Endothelial cell of umbilical vein (primary cell): ENCODE data around the gene LRRC31. TPM values are rescaled to one million over a fixed set of nuclear protein-coding genes. Genes with fewer than 3 reads are reported as not detected.

Experiments used
- BruUV-seq: library from RNA; stranded (reverse); fragments of 400-500 nt; replicated peaks from 2 replicates; lab custom pipeline; 2021; lab: Mats Ljungman, UMichigan
- CTCF ChIA-PET: fragments of 300-600, 350-600 bp; sonication (Branson Sonifier 250); formaldehyde crosslinking; loops from one replicate; lab custom pipeline; 2021; ENCODE audit warnings: antibody characterized with exemption, inconsistent platforms; lab: Charles Lee
- POLR2A ChIA-PET: fragments of 300-600, 350-600 bp; sonication (Branson Sonifier 250); formaldehyde crosslinking; loops from one replicate; lab custom pipeline; 2021; ENCODE audit warnings: antibody characterized with exemption, inconsistent platforms; lab: Charles Lee
- DNase-seq: peaks from one replicate; pipeline ENCODE4 v3.0.0-alpha.2; 2011; ENCODE audit warnings: low read depth, low spot score
- FAIRE-seq: peaks from 2 replicates; lab custom pipeline; 2011; peaks lifted over from hg19 to GRCh38; lab: Jason Lieb, UNC
- H2AFZ ChIP-seq: 2 replicates; pipeline ENCODE4 v1.6.0; 2012; ENCODE audit warnings: low read depth, low read length, control low read depth, inconsistent platforms
- H3K27ac ChIP-seq: 2 replicates; pipeline ENCODE4 v1.5.1; 2011; ENCODE audit warnings: low read depth, mild to moderate bottlenecking, control low read depth, low read length, moderate library complexity; ENCODE audit not compliant: insufficient read depth
- H3K27me3 ChIP-seq, 2 experiments: 2 replicates each; pipeline versions ENCODE4 v1.6.0 to v1.6.1; 2011; ENCODE audit warnings: low read length in 2 of 2, mixed read lengths in 1 of 2; ENCODE audit not compliant: control insufficient read depth in 2 of 2, insufficient read depth in 2 of 2
- H3K36me3 ChIP-seq, 2 experiments: 2 replicates in 1 of 2; 3 replicates in 1 of 2; pipeline ENCODE4 v1.5.1; 2011; ENCODE audit warnings: low read length in 2 of 2, mild to moderate bottlenecking in 1 of 2, moderate library complexity in 1 of 2; ENCODE audit not compliant: control insufficient read depth in 2 of 2, insufficient read depth in 2 of 2; ENCODE audit errors: extremely low read depth in 1 of 2
- H3K4me1 ChIP-seq: 3 replicates; pipeline ENCODE4 v1.5.1; 2011; ENCODE audit warnings: mild to moderate bottlenecking, low read length; ENCODE audit not compliant: control insufficient read depth, insufficient read depth; ENCODE audit errors: extremely low read depth
- H3K4me2 ChIP-seq: 2 replicates; pipeline ENCODE4 v1.6.1; 2011; ENCODE audit warnings: low read length, control low read depth, mixed read lengths; ENCODE audit not compliant: insufficient read depth
- H3K4me3 ChIP-seq, 3 experiments: fragments of 200-600 bp in 1 of 3; sonication (generic), shearing (Covaris generic) in 1 of 3; replicated peaks in 1 of 3; 2 replicates each; pipeline ENCODE4 v1.5.1; 2011 to 2016; ENCODE audit warnings: control low read depth in 3 of 3, low read length in 3 of 3, mild to moderate bottlenecking in 2 of 3, inconsistent platforms in 1 of 3, low read depth in 1 of 3, moderate library complexity in 1 of 3; ENCODE audit not compliant: insufficient read depth in 1 of 3
- H3K79me2 ChIP-seq: 2 replicates; pipeline ENCODE4 v1.6.0; 2012; ENCODE audit warnings: low read length, inconsistent platforms; ENCODE audit not compliant: control insufficient read depth, insufficient read depth
- H3K9ac ChIP-seq: replicated peaks from 2 replicates; pipeline ENCODE3; 2011; ENCODE audit warnings: low read length, control low read depth; ENCODE audit not compliant: insufficient read depth; ENCODE audit errors: extremely low read depth
- H3K9me1 ChIP-seq: replicated peaks from 3 replicates; pipeline ENCODE4 v1.6.0; 2011; ENCODE audit warnings: mild to moderate bottlenecking, low read length; ENCODE audit not compliant: control insufficient read depth, insufficient read depth; ENCODE audit errors: extremely low read depth
- H3K9me3 ChIP-seq: replicated peaks from 2 replicates; pipeline ENCODE4 v1.5.1; 2012; ENCODE audit warnings: low read length, inconsistent platforms; ENCODE audit not compliant: control insufficient read depth, insufficient read depth
- H4K20me1 ChIP-seq: replicated peaks from 2 replicates; pipeline ENCODE3; 2011; ENCODE audit warnings: mild to moderate bottlenecking, low read length; ENCODE audit not compliant: control insufficient read depth, insufficient read depth; ENCODE audit errors: extremely low read depth
- CTCF ChIP-seq, 2 donors: IDR thresholded peaks; 1 replicate in 1 of 2; 2 replicates in 1 of 2; pipeline ENCODE4 v1.5.1; 2011; ENCODE audit warnings: low read length in 2 of 2, mild to moderate bottlenecking in 2 of 2, moderate library complexity in 2 of 2, control low read depth in 1 of 2, inconsistent platforms in 1 of 2, low read depth in 1 of 2; ENCODE audit not compliant: insufficient read depth in 1 of 2; ENCODE audit errors: extremely low read depth in 1 of 2
- FOS ChIP-seq: IDR thresholded peaks from 2 replicates; pipeline ENCODE4 v1.6.1; 2011; ENCODE audit warnings: mild to moderate bottlenecking, low read length, moderate library complexity, borderline replicate concordance; ENCODE audit not compliant: insufficient read depth
- GATA2 ChIP-seq: IDR thresholded peaks from 2 replicates; pipeline ENCODE4 v1.7.0; 2011; ENCODE audit warnings: low read depth, mild to moderate bottlenecking, moderate library complexity, mixed read lengths, low read length; ENCODE audit not compliant: insufficient read length, insufficient read depth
- JUN ChIP-seq: IDR thresholded peaks from 2 replicates; pipeline ENCODE4 v1.6.1; 2011; ENCODE audit warnings: borderline replicate concordance, low read depth; ENCODE audit not compliant: insufficient read length, insufficient read depth
- POLR2A ChIP-seq: IDR thresholded peaks from 2 replicates; pipeline ENCODE4 v1.6.1; 2012; ENCODE audit warnings: low read depth, mild to moderate bottlenecking, control low read depth, low read length
- POLR2AphosphoS5 ChIP-seq: IDR thresholded peaks from 2 replicates; pipeline ENCODE4 v1.6.1; 2012; ENCODE audit warnings: low read depth, mild to moderate bottlenecking, control low read depth, low read length, moderate library complexity; ENCODE audit not compliant: insufficient read depth
- dilution Hi-C: fragments of 300-500 bp; cut with MboI; formaldehyde crosslinking; loops from one replicate; pipeline ENCODE4 v1.15.0; 2019; ENCODE audit warnings: low sequenced_read_pairs; ENCODE audit not compliant: extremely low pct_ligation_motif_present
- intact Hi-C: fragments of 100-400 bp; cut with micrococcal nuclease; formaldehyde crosslinking; loops from one replicate; pipeline ENCODE4 v1.10.0; 2022
- polyA plus RNA-seq, 4 experiments: library from polyadenylated mRNA; depleted of rRNA in 3 of 4; stranded (reverse) in 3 of 4; unstranded in 1 of 4; fragments of >200 nt; gene quantifications; 2 replicates each; pipeline versions ENCODE4 v1.2.1 to v1.2.3, GENCODE V29; 2011 to 2012; ENCODE audit warnings: missing spikeins in 1 of 4
- total RNA-seq: library from RNA; stranded (reverse); gene quantifications from 2 replicates; pipeline ENCODE4 v1.2.3, GENCODE V29; 2021

The LRRC31 gene
- total and polyA plus RNA-seq, 2 donors (not counting 3 experiments of a cell fraction or from before 2014, with no cell fraction given), result not detected

DNA sequence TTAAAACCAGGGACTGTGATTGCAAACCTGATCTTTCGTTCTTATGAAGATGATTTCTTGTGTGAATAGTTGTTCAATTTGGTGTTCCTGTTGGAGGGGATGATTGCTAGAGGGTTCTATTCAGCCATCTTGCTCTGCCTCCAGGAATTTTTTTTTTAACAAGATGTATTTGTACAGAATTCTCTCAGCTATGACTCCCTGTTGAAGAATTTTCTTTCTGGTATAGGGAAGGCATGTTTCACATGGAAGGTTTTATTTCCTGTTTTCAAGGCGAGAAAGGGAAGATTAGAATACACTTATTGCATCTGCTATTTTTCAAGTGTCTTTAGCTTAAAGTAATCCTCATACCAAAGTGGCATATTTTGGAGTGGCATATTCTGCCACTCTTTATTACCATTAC is 51.4 kb downstream of the LRRC31 start:
- no peak overlapping the region for H2AFZ ChIP-seq
- no peak overlapping the region for H3K4me2 ChIP-seq
- dilution Hi-C loops (no loop called here), intact Hi-C loops (no loop called here)
- FAIRE-seq, result no peak
- CTCF ChIA-PET, result no interaction called here
- H3K9me1 ChIP-seq, result no peaks in the 10 kb centered on the region
- no peaks in the 10 kb centered on the region for H3K36me3 ChIP-seq
- POLR2A ChIA-PET, result no interaction called here
- peaks cover 2% of the 10 kb centered on the region for H3K4me1 ChIP-seq
- no peaks in the 10 kb centered on the region for H4K20me1 ChIP-seq
- TF ChIP-seq POLR2A (no peak), GATA2 (no peak), CTCF (IDR thresholded peaks at IDR 0.05; ENCODE audit: extremely low read depth in 1 of 2, insufficient read depth in 1 of 2, low read depth in 1 of 2, low read length in 2 of 2) (no peak), FOS (no peak), JUN (no peak), POLR2AphosphoS5 (no peak)
- H3K27ac ChIP-seq, result no peak overlapping the region
- H3K79me2 ChIP-seq, result no peaks in the 10 kb centered on the region
- no peak overlapping the region for H3K4me3 ChIP-seq
- no peak overlapping the region for H3K9ac ChIP-seq
- no TSS peak for BruUV-seq
- no peak for DNase-seq
- peaks cover 5 to 8% of the 10 kb centered on the region in 2 experiments for H3K27me3 ChIP-seq
- peaks cover 4% of the 10 kb centered on the region for H3K9me3 ChIP-seq
